Liver (tissue), 3 donors: ENCODE results near the gene AGR2.

Source experiments
- EGR1 ChIP-seq, 2 donors: IDR thresholded peaks; 2 replicates each; pipeline ENCODE4 v1.6.1; 2016 to 2018; ENCODE audit warnings: antibody characterized with exemption in 2 of 2, low read depth in 2 of 2
- GABPA ChIP-seq, 2 donors: IDR thresholded peaks in 1 of 2; conservative IDR thresholded peaks in 1 of 2; 2 replicates each; pipeline ENCODE4 v1.6.1; 2016; ENCODE audit warnings: antibody characterized with exemption in 2 of 2, mild to moderate bottlenecking in 1 of 2, moderate library complexity in 1 of 2
- ZBTB33 ChIP-seq: IDR thresholded peaks from 2 replicates; pipeline ENCODE4 v1.6.1; 2016; ENCODE audit warnings: antibody characterized with exemption
- TF ChIP-seq, protein P1 (sequence below): fragments of 150-350 bp; IDR thresholded peaks from 2 replicates; pipeline ENCODE4 v1.5.1; 2017; ENCODE audit warnings: improper control_type of control experiment, low read depth, low read length; ENCODE audit not compliant: missing input control
- TF ChIP-seq, protein P2 (sequence below): IDR thresholded peaks from 2 replicates; pipeline ENCODE4 v1.6.1; 2016; ENCODE audit warnings: antibody characterized with exemption, mild to moderate bottlenecking
- TF ChIP-seq, protein P3 (sequence below): IDR thresholded peaks from 2 replicates; pipeline ENCODE4 v1.6.1; 2016; ENCODE audit warnings: antibody characterized with exemption
- donor health status: healthy.
- donor health status: healthy.

GRCh38 chr7:16810573-16810972 lies 5.8 kb upstream of the AGR2 start:
- TF ChIP-seq, protein P1, sequence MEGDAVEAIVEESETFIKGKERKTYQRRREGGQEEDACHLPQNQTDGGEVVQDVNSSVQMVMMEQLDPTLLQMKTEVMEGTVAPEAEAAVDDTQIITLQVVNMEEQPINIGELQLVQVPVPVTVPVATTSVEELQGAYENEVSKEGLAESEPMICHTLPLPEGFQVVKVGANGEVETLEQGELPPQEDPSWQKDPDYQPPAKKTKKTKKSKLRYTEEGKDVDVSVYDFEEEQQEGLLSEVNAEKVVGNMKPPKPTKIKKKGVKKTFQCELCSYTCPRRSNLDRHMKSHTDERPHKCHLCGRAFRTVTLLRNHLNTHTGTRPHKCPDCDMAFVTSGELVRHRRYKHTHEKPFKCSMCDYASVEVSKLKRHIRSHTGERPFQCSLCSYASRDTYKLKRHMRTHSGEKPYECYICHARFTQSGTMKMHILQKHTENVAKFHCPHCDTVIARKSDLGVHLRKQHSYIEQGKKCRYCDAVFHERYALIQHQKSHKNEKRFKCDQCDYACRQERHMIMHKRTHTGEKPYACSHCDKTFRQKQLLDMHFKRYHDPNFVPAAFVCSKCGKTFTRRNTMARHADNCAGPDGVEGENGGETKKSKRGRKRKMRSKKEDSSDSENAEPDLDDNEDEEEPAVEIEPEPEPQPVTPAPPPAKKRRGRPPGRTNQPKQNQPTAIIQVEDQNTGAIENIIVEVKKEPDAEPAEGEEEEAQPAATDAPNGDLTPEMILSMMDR: no peak
- TF ChIP-seq, protein P2, sequence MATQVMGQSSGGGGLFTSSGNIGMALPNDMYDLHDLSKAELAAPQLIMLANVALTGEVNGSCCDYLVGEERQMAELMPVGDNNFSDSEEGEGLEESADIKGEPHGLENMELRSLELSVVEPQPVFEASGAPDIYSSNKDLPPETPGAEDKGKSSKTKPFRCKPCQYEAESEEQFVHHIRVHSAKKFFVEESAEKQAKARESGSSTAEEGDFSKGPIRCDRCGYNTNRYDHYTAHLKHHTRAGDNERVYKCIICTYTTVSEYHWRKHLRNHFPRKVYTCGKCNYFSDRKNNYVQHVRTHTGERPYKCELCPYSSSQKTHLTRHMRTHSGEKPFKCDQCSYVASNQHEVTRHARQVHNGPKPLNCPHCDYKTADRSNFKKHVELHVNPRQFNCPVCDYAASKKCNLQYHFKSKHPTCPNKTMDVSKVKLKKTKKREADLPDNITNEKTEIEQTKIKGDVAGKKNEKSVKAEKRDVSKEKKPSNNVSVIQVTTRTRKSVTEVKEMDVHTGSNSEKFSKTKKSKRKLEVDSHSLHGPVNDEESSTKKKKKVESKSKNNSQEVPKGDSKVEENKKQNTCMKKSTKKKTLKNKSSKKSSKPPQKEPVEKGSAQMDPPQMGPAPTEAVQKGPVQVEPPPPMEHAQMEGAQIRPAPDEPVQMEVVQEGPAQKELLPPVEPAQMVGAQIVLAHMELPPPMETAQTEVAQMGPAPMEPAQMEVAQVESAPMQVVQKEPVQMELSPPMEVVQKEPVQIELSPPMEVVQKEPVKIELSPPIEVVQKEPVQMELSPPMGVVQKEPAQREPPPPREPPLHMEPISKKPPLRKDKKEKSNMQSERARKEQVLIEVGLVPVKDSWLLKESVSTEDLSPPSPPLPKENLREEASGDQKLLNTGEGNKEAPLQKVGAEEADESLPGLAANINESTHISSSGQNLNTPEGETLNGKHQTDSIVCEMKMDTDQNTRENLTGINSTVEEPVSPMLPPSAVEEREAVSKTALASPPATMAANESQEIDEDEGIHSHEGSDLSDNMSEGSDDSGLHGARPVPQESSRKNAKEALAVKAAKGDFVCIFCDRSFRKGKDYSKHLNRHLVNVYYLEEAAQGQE: no peak
- TF ChIP-seq GABPA (IDR thresholded peaks at IDR 0.05 in 1 of 2, conservative IDR thresholded peaks at IDR 0.05 in 1 of 2): no peak
- TF ChIP-seq EGR1 (IDR thresholded peaks at IDR 0.05; ENCODE audit: low read depth in 2 of 2): no peak
- TF ChIP-seq, protein P3, sequence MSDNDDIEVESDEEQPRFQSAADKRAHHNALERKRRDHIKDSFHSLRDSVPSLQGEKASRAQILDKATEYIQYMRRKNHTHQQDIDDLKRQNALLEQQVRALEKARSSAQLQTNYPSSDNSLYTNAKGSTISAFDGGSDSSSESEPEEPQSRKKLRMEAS: no peak
- TF ChIP-seq ZBTB33: no peak
